ENCODE results near the gene RSL1D1. TPM values are rescaled to one million over a fixed set of nuclear protein-coding genes. Genes with fewer than 3 reads are reported as not detected.

Gene RSL1D1
- polyA plus RNA-seq, 1 of the 3 experiments (the other 2 are of a cell fraction), result 38.0 TPM

- Histone ChIP-seq H3K4me3 (ENCODE audit: low read depth in 2 of 2, low read length in 1 of 2) (no peak overlapping the region), H3K79me2 (ENCODE audit: insufficient read depth) (peaks cover 54% of the 10 kb centered on the region), H3K4me1 (ENCODE audit: control insufficient read depth in 1 of 2, insufficient read depth in 2 of 2, low read depth in 1 of 2, low read length in 1 of 2) (peaks cover 0 to 20% of the 10 kb centered on the region in 2 experiments; a peak in 2 of 4 replicates), H3K9me2 (no peaks in the 10 kb centered on the region), H3K27me3 (ENCODE audit: insufficient read depth) (no peaks in the 10 kb centered on the region), H4K20me1 (ENCODE audit: insufficient read depth) (peaks cover 19% of the 10 kb centered on the region; the same call in 1 of the 2 replicates), H3K4me2 (no peak overlapping the region), H2AFZ (ENCODE audit: low read depth) (no peak overlapping the region), H3K27ac (ENCODE audit: low read depth in 2 of 2, low read length in 1 of 2) (no peak overlapping the region), H3F3A (replicated peaks; ENCODE audit: insufficient read depth) (peaks cover 55% of the 10 kb centered on the region), H3K9me3 (no peaks in the 10 kb centered on the region), H3K9ac (no peak overlapping the region), H3K36me3 (replicated peaks in 1 of 2; ENCODE audit: control insufficient read depth in 1 of 2, insufficient read depth in 2 of 2, low read length in 1 of 2) (peaks cover 37 to 51% of the 10 kb centered on the region in 2 experiments)
- no peak for DNase-seq
- ChIA-PET CTCF (no interaction called here), POLR2A (no interaction called here)
- WGBS (ENCODE audit: low lambda C conversion rate), result 100% methylated on average over 2 of the region's 2 CpGs
- no peak for TF ChIP-seq NRF1 (IDR thresholded peaks at IDR 0.05; ENCODE audit: low read depth, low read length)
- no peak for TF ChIP-seq GABPA (IDR thresholded peaks at IDR 0.05; ENCODE audit: low read depth)
- TF ChIP-seq FOXM1 (IDR thresholded peaks at IDR 0.05; ENCODE audit: low read depth), result no peak
- no peak for TF ChIP-seq CHD2 (IDR thresholded peaks at IDR 0.05; ENCODE audit: low read length, partially characterized antibody)
- no peak for TF ChIP-seq EZH2phosphoT487 (IDR thresholded peaks at IDR 0.05; ENCODE audit: borderline replicate concordance, low read depth)
- no peak for TF ChIP-seq ZBTB33 (IDR thresholded peaks at IDR 0.05; ENCODE audit: borderline replicate concordance, low read depth)
- TF ChIP-seq SMC3 (IDR thresholded peaks at IDR 0.05; ENCODE audit: low read depth, low read length), result no peak
- no peak for TF ChIP-seq RXRA (IDR thresholded peaks at IDR 0.05; ENCODE audit: borderline replicate concordance, low read depth)
- no peak for TF ChIP-seq JUND (IDR thresholded peaks at IDR 0.05)
- no peak for TF ChIP-seq IRF3 (IDR thresholded peaks at IDR 0.05; ENCODE audit: low read depth, low read length)
- TF ChIP-seq PBX3 (IDR thresholded peaks at IDR 0.05), result no peak
Measured at GRCh38 chr16:11868412-11868980, 17.2 kb upstream of the RSL1D1 start.

- Histone ChIP-seq H3K79me2 (ENCODE audit: insufficient read depth) (peaks cover 93% of the 10 kb centered on the region), H2AFZ (ENCODE audit: low read depth) (no peak overlapping the region), H3K27me3 (ENCODE audit: insufficient read depth) (no peaks in the 10 kb centered on the region), H3K4me2 (no peak overlapping the region), H4K20me1 (ENCODE audit: insufficient read depth) (peaks cover 1% of the 10 kb centered on the region; the same call in 1 of the 2 replicates), H3F3A (replicated peaks; ENCODE audit: insufficient read depth) (peaks cover 24% of the 10 kb centered on the region), H3K4me3 (ENCODE audit: low read depth in 2 of 2, low read length in 1 of 2) (no peak overlapping the region), H3K27ac (ENCODE audit: low read depth in 2 of 2, low read length in 1 of 2) (no peak overlapping the region), H3K9me2 (no peaks in the 10 kb centered on the region), H3K9ac (no peak overlapping the region), H3K36me3 (replicated peaks in 1 of 2; ENCODE audit: control insufficient read depth in 1 of 2, insufficient read depth in 2 of 2, low read length in 1 of 2) (no peaks in the 10 kb centered on the region), H3K9me3 (no peaks in the 10 kb centered on the region), H3K4me1 (ENCODE audit: control insufficient read depth in 1 of 2, insufficient read depth in 2 of 2, low read depth in 1 of 2, low read length in 1 of 2) (no peaks in the 10 kb centered on the region; a peak in 1 of 4 replicates)
- POLR2A ChIA-PET, result interaction anchor here (0.6 kb wide), 1 partner anchor 152 kb away, joined by 3 read pairs; no protein-coding TSS in a partner anchor
- no peak for TF ChIP-seq MXI1 (IDR thresholded peaks at IDR 0.05; ENCODE audit: low read depth, low read length)
- no peak for TF ChIP-seq FOXM1 (IDR thresholded peaks at IDR 0.05; ENCODE audit: low read depth)
- no peak for TF ChIP-seq USF2 (IDR thresholded peaks at IDR 0.05; ENCODE audit: borderline replicate concordance, low read depth, low read length)
- no peak for TF ChIP-seq EZH2phosphoT487 (IDR thresholded peaks at IDR 0.05; ENCODE audit: borderline replicate concordance, low read depth)
- no peak for TF ChIP-seq USF1 (IDR thresholded peaks at IDR 0.05; ENCODE audit: borderline replicate concordance, low read depth)
- no peak for TF ChIP-seq REST (IDR thresholded peaks at IDR 0.05; ENCODE audit: low read depth, low read length)
- no peak for TF ChIP-seq RXRA (IDR thresholded peaks at IDR 0.05; ENCODE audit: borderline replicate concordance, low read depth)
- TF ChIP-seq SIN3A (IDR thresholded peaks at IDR 0.05; ENCODE audit: borderline replicate concordance, low read depth, low read length), result no peak
- no peak for TF ChIP-seq TCF12 (IDR thresholded peaks at IDR 0.05)
- 78% methylated on average over 2 of the region's 2 CpGs for WGBS (ENCODE audit: low lambda C conversion rate)
- no peak for DNase-seq
- CTCF ChIA-PET, result no interaction called here
Measured at GRCh38 chr16:11862489-11862888, 11.1 kb upstream of the RSL1D1 start.
